Esophagus muscularis mucosa (tissue), 4 donors: ENCODE measurements around the gene PRAME. TPM values are rescaled to one million over a fixed set of nuclear protein-coding genes. Genes with fewer than 3 reads are reported as not detected.

Experiments used
- DNase-seq: peaks from one replicate; pipeline ENCODE4 v3.0.0-alpha.2; 2017; ENCODE audit errors: extremely low spot score
- H3K27ac ChIP-seq, 4 donors: fragments of 200-600 bp; sonication (generic); replicated peaks in 1 of 4; 1 replicate in 3 of 4; 2 replicates in 1 of 4; pipeline ENCODE4 v1.5.1; 2016 to 2019; ENCODE audit warnings: mild to moderate bottlenecking in 1 of 4
- H3K27me3 ChIP-seq, 4 donors: fragments of 200-600 bp; sonication (generic); one replicate each; pipeline versions ENCODE4 v1.5.1 to v1.6.0; 2016 to 2019
- H3K36me3 ChIP-seq, 4 donors: fragments of 200-600 bp; sonication (generic); one replicate each; pipeline ENCODE4 v1.5.1; 2016 to 2019
- H3K4me1 ChIP-seq, 4 donors: fragments of 200-600 bp; sonication (generic); one replicate each; pipeline ENCODE4 v1.5.1; 2016 to 2019
- H3K4me3 ChIP-seq, 4 donors: fragments of 200-600 bp; sonication (generic); 1 replicate in 2 of 4; 2 replicates in 2 of 4; pipeline ENCODE4 v1.5.1; 2016 to 2019; ENCODE audit warnings: mild to moderate bottlenecking in 4 of 4, moderate library complexity in 1 of 4
- H3K9me3 ChIP-seq, 4 donors: fragments of 200-600 bp; sonication (generic); 1 replicate in 3 of 4; 2 replicates in 1 of 4; pipeline ENCODE4 v1.5.1; 2016 to 2019
- EP300 ChIP-seq: sonication (generic); formaldehyde crosslinking; IDR thresholded peaks from one replicate; pipeline ENCODE4 v1.6.1; 2017; ENCODE audit warnings: antibody characterized with exemption
- POLR2A ChIP-seq: fragments of 450-650 bp; IDR thresholded peaks from one replicate; pipeline ENCODE4 v1.6.1; 2017; ENCODE audit warnings: antibody characterized with exemption, moderate library complexity, mild to moderate bottlenecking, low read depth
- POLR2AphosphoS5 ChIP-seq, 2 donors: sonication (generic); formaldehyde crosslinking; IDR thresholded peaks; one replicate each; pipeline ENCODE4 v1.6.1; 2017; ENCODE audit warnings: antibody characterized with exemption in 2 of 2
- WGBS: methylation state at CpG from one replicate; pipeline ENCODE4 v1.1.5; 2018; 5-methylcytosine and 5-hydroxymethylcytosine counted together
- intact Hi-C: fragments of 100-400 bp; cut with DNase I; formaldehyde crosslinking; loops from one replicate; pipeline ENCODE4 v1.15.1; 2023
- total RNA-seq, 4 donors: library from RNA; depleted of rRNA; stranded (reverse); fragments of >200 nt; gene quantifications; one replicate each; pipeline versions ENCODE4 v1.1.0 to v1.2.1, GENCODE V29; 2016
- TF ChIP-seq, protein P1 (sequence below), 3 experiments: fragments of 200-600 bp in 2 of 3; fragments of 450-650 bp in 1 of 3; sonication (generic) in 2 of 3; IDR thresholded peaks; one replicate each; pipeline ENCODE4 v1.5.1; 2017 to 2019; ENCODE audit warnings: antibody characterized with exemption in 3 of 3, mild to moderate bottlenecking in 2 of 3, moderate library complexity in 1 of 3

PRAME gene
- total RNA-seq, 4 donors from 2014 or later: not detected

DNA sequence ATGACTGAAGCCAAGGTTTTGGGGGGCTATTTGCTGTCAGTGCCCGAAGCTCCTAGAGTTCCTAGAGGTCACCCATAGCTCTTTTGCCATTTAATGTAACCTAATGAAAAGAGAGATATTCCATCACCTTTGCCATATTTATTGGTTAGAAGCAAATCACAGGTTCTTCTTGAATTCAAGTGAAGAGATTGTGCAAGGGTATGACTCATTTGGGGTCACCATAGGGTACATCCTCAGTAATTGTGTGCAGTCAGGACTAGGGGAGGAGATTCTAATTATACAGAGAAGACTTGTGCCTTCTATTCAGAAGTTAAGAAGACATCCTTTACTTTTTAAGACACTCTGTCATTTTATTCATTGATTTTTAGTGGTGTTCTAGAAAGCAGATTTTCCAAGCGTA lies 6.9 kb upstream of the PRAME start:
- H3K9me3 ChIP-seq: peaks cover 0 to 6% (median 3%) of the 10 kb centered on the region in 4 donors

DNA sequence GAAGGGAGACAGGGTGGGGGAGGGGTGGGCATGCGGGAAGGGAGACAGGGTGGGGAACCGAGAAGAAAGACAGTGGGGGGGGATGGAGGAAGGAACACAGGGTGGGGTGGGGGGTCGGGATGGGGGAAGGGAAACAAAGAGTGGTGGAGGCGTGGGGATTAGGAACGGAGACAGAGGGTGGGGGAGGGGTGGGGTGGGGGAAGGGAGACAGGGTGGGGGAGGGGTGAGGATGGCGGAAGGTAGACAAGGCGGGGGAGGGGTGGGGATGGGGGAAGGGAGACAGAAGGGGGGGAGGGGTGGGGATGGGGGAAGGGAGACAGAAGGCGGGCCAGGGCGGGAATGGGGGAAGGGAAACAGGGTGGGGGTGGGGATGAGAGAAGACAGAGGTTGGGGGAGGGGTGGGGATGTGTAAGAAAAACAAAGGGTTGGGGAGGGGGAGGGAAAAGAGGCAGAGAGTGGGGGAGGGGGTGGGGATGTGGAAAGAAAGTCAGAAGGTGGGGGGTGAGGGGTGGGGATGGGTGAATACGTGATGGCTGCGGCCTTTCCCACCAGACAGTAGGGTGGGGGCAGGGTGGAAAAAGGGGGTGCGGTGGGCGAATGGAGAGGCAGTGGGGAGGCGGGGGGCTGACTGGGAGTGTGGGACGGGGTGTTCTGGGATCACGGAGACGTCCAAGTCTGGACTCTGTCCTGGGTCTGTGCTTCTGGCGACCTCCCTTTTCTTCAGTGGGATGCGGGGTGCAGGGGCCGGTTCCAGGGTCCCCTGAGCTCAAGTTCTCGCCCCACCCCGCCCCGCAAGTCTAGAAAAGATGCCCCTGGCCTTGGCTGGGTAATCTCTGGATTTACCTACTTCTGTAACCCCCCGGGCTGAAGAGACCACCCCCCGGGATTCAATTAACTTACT lies 744 bp downstream of the PRAME start:
- Histone ChIP-seq H3K27ac (no peak overlapping the region), H3K4me3 (no peak overlapping the region), H3K9me3 (no peaks in the 10 kb centered on the region), H3K4me1 (no peaks in the 10 kb centered on the region), H3K27me3 (peaks cover 0 to 11% (median 0%) of the 10 kb centered on the region in 4 donors), H3K36me3 (no peaks in the 10 kb centered on the region)
- intact Hi-C loops: no loop called here
- DNase-seq: no peak
- TF ChIP-seq POLR2A (no peak), POLR2AphosphoS5 (IDR thresholded peaks at IDR 0.05) (no peak), EP300 (no peak)
- TF ChIP-seq, protein P1, sequence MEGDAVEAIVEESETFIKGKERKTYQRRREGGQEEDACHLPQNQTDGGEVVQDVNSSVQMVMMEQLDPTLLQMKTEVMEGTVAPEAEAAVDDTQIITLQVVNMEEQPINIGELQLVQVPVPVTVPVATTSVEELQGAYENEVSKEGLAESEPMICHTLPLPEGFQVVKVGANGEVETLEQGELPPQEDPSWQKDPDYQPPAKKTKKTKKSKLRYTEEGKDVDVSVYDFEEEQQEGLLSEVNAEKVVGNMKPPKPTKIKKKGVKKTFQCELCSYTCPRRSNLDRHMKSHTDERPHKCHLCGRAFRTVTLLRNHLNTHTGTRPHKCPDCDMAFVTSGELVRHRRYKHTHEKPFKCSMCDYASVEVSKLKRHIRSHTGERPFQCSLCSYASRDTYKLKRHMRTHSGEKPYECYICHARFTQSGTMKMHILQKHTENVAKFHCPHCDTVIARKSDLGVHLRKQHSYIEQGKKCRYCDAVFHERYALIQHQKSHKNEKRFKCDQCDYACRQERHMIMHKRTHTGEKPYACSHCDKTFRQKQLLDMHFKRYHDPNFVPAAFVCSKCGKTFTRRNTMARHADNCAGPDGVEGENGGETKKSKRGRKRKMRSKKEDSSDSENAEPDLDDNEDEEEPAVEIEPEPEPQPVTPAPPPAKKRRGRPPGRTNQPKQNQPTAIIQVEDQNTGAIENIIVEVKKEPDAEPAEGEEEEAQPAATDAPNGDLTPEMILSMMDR (IDR thresholded peaks at IDR 0.05): no peak
- WGBS: 85% methylated on average over 16 of the region's 25 CpGs

More for the DNA sequence above, 6.9 kb upstream of the PRAME start:
- Histone ChIP-seq H3K4me1 (no peaks in the 10 kb centered on the region), H3K4me3 (no peak overlapping the region), H3K27me3 (peaks cover 0 to 29% (median 3%) of the 10 kb centered on the region in 4 donors), H3K27ac (no peak overlapping the region), H3K36me3 (no peaks in the 10 kb centered on the region)
- intact Hi-C loops: no loop called here
- no peak for TF ChIP-seq POLR2AphosphoS5 (IDR thresholded peaks at IDR 0.05)
- WGBS: 88% methylated on average over 2 of the region's 2 CpGs
- no peak for DNase-seq

DNA sequence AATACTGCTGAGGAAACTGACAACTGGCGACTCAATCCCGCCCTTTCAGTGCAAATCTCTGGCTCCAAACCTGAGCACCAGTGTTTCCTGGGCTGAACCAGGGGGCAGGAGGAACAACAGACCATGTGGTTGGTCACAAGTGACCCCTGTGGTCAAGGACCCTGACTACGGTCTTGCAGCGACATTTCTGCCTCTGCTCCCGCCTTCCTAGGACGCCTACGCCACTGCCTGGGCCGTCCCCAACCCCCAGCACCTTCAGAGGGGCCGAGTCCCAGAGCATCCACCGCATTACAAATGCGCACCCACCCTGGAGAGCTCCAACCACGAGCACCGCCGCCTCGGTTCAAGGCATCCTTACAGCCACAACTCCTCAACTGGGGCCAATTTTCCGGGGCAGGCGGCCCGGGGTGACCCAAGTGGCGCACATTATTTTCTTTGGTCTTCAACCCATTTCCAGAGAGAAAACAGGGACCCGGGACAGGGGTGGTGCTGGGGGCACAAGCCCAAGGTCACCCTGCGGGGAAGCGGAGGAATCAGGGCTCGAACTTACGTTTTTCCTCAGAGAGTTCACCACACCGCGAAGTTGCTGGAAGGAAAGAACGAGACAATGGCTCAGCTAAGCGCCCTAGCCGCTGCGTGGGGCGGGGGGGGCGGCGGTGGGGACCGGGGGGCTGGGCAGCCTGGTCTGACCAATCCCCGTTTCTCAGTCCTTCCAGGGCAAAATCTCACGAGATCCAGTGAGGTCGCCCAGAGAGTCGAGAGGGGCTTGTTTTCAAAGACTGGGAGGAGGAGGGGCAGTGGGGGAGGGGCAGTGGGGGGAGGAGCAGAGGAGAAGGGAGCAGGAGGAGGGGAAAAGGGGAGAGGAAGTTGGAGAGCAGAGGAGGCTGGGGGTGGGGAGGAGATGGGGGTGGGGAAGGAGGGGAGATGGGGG lies 1.8 kb downstream of the PRAME start:
- no peak for TF ChIP-seq EP300
- TF ChIP-seq, protein P1 (IDR thresholded peaks at IDR 0.05): no peak
- no peak for TF ChIP-seq POLR2A
- TF ChIP-seq POLR2AphosphoS5 (IDR thresholded peaks at IDR 0.05): no peak
- DNase-seq: no peak
- H3K4me1 ChIP-seq: no peaks in the 10 kb centered on the region
- 92% methylated on average over 31 of the region's 38 CpGs for WGBS
- H3K36me3 ChIP-seq: no peaks in the 10 kb centered on the region
- H3K9me3 ChIP-seq: no peaks in the 10 kb centered on the region
- intact Hi-C loops: no loop called here
- H3K27me3 ChIP-seq: peaks cover 0 to 11% (median 0%) of the 10 kb centered on the region in 4 donors
- no peak overlapping the region for H3K27ac ChIP-seq
- H3K4me3 ChIP-seq: no peak overlapping the region

DNA sequence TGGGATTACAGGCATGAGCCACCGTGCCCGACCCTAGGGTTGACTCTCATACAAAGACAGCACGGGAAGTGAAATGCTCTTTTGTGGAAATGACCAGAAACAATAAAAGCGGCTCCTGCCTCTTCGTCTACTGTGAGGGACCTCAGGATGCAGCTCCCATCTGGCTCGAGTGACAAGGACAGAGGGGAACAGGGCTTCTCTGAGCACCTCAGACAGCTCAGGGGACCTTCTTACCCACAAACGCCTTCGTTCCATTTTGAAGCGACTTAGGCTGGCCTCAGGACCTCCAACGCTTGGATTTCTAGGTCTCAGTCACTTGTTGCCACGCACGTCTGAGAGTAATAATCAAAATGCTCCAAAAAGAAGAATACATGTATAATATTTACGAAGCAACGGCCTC lies 2.5 kb downstream of the PRAME start:
- intact Hi-C loops: no loop called here
- TF ChIP-seq POLR2A (no peak), EP300 (no peak), POLR2AphosphoS5 (IDR thresholded peaks at IDR 0.05) (no peak)
- TF ChIP-seq, protein P1 (IDR thresholded peaks at IDR 0.05): no peak
- H3K27me3 ChIP-seq: peaks cover 0 to 11% (median 0%) of the 10 kb centered on the region in 4 donors
- WGBS: 90% methylated on average over 14 of the region's 14 CpGs
- H3K9me3 ChIP-seq: no peaks in the 10 kb centered on the region
- no peaks in the 10 kb centered on the region for H3K36me3 ChIP-seq
- no peak overlapping the region for H3K4me3 ChIP-seq
- H3K4me1 ChIP-seq: no peaks in the 10 kb centered on the region
- DNase-seq: no peak
- H3K27ac ChIP-seq: no peak overlapping the region

DNA sequence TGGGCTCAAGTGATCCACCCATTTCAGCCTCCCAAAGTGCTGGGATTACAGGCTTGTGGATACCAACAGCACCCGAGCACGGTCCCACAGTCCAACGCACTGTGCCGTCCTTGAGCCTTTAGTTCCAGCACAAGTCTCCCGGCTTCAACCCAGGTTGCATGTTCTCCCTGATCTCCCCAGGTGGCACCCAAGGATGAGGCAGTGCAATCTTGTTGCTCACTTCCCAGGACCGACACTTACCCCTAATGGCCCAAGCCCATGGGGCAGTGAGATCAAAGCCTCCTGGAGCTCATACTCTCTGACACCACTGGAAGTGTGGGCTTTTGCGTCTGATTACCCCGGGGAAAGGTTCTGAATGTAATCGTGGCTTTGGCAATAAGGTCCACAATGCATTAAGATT lies 3.5 kb downstream of the PRAME start:
- TF ChIP-seq EP300 (no peak), POLR2A (no peak), POLR2AphosphoS5 (IDR thresholded peaks at IDR 0.05) (no peak)
- TF ChIP-seq, protein P1 (IDR thresholded peaks at IDR 0.05): no peak
- Histone ChIP-seq H3K4me1 (no peaks in the 10 kb centered on the region), H3K9me3 (no peaks in the 10 kb centered on the region), H3K36me3 (no peaks in the 10 kb centered on the region), H3K4me3 (no peak overlapping the region), H3K27me3 (peaks cover 0 to 11% (median 0%) of the 10 kb centered on the region in 4 donors), H3K27ac (no peak overlapping the region)
- no peak for DNase-seq
- WGBS: 98% methylated on average over 9 of the region's 9 CpGs
- intact Hi-C loops: no loop called here
